ENCODE measurements around the gene SDK1. TPM values are rescaled to one million over a fixed set of nuclear protein-coding genes. Genes with fewer than 3 reads are reported as not detected.

SDK1 gene
- total RNA-seq, 1 experiment from 2014 or later = 7.1 TPM

GRCh38 chr7:3280445-3280844 is 20.6 kb upstream of the SDK1 start:
- Histone ChIP-seq H3K9me3 (no peaks in the 10 kb centered on the region), H3K27me3 (replicated peaks; ENCODE audit: control insufficient read depth, insufficient read depth, low read length) (no peaks in the 10 kb centered on the region), H3K4me1 (no peaks in the 10 kb centered on the region), H3K36me3 (ENCODE audit: control insufficient read depth, insufficient read depth, low read length) (no peaks in the 10 kb centered on the region), H3K4me3 (ENCODE audit: low read depth, low read length) (no peak overlapping the region)
- peaks cover 5% of the 10 kb centered on the region for H3K9me3 Mint-ChIP-seq (ENCODE audit: unreplicated experiment)
- peaks cover 6% of the 10 kb centered on the region for H3K27me3 Mint-ChIP-seq (ENCODE audit: insufficient read depth, unreplicated experiment)
- no peak for TF ChIP-seq CTCF (IDR thresholded peaks at IDR 0.05; ENCODE audit: insufficient read depth in 1 of 2, low read depth in 1 of 2, low read length in 1 of 2, severe bottlenecking in 1 of 2, unreplicated experiment in 1 of 2)
- CTCF ChIA-PET = no interaction called here
- POLR2A ChIA-PET = no interaction called here
- intact Hi-C loops (cut with micrococcal nuclease; ENCODE audit: unreplicated experiment) = no loop called here
- H3K36me3 Mint-ChIP-seq (ENCODE audit: insufficient read depth, unreplicated experiment) = no peaks in the 10 kb centered on the region
- no peak overlapping the region for H3K4me3 Mint-ChIP-seq (ENCODE audit: unreplicated experiment)
- DNase-seq = no peak
- no peak overlapping the region for H3K27ac Mint-ChIP-seq (ENCODE audit: unreplicated experiment)
- no TSS peak for BruUV-seq (replicated peaks)
- no peaks in the 10 kb centered on the region for H3K4me1 Mint-ChIP-seq (ENCODE audit: low read depth, unreplicated experiment)

GRCh38 chr7:3280946-3281656 is 20.0 kb upstream of the SDK1 start:
- H3K36me3 ChIP-seq (ENCODE audit: control insufficient read depth, insufficient read depth, low read length) = no peaks in the 10 kb centered on the region
- no peak for TF ChIP-seq CTCF (IDR thresholded peaks at IDR 0.05; ENCODE audit: insufficient read depth in 1 of 2, low read depth in 1 of 2, low read length in 1 of 2, severe bottlenecking in 1 of 2, unreplicated experiment in 1 of 2)
- no peak for DNase-seq
- ChIA-PET POLR2A (no interaction called here), CTCF (no interaction called here)
- Mint-ChIP-seq H3K4me1 (ENCODE audit: low read depth, unreplicated experiment) (no peaks in the 10 kb centered on the region), H3K9me3 (ENCODE audit: unreplicated experiment) (peaks cover 5% of the 10 kb centered on the region), H3K36me3 (ENCODE audit: insufficient read depth, unreplicated experiment) (no peaks in the 10 kb centered on the region), H3K27me3 (ENCODE audit: insufficient read depth, unreplicated experiment) (peaks cover 6% of the 10 kb centered on the region), H3K27ac (ENCODE audit: unreplicated experiment) (no peak overlapping the region), H3K4me3 (ENCODE audit: unreplicated experiment) (no peak overlapping the region)
- intact Hi-C loops (cut with micrococcal nuclease; ENCODE audit: unreplicated experiment) = no loop called here
- H3K4me3 ChIP-seq (ENCODE audit: low read depth, low read length) = no peak overlapping the region
- H3K9me3 ChIP-seq = no peaks in the 10 kb centered on the region
- no peaks in the 10 kb centered on the region for H3K27me3 ChIP-seq (replicated peaks; ENCODE audit: control insufficient read depth, insufficient read depth, low read length)
- no peaks in the 10 kb centered on the region for H3K4me1 ChIP-seq
- BruUV-seq (replicated peaks) = no TSS peak

GRCh38 chr7:3282457-3282856 is 18.6 kb upstream of the SDK1 start:
- Histone ChIP-seq H3K4me1 (no peaks in the 10 kb centered on the region), H3K27me3 (replicated peaks; ENCODE audit: control insufficient read depth, insufficient read depth, low read length) (no peaks in the 10 kb centered on the region), H3K4me3 (ENCODE audit: low read depth, low read length) (no peak overlapping the region), H3K9me3 (no peaks in the 10 kb centered on the region), H3K36me3 (ENCODE audit: control insufficient read depth, insufficient read depth, low read length) (no peaks in the 10 kb centered on the region)
- DNase-seq = no peak
- Mint-ChIP-seq H3K36me3 (ENCODE audit: insufficient read depth, unreplicated experiment) (no peaks in the 10 kb centered on the region), H3K27ac (ENCODE audit: unreplicated experiment) (no peak overlapping the region), H3K27me3 (ENCODE audit: insufficient read depth, unreplicated experiment) (peaks cover 6% of the 10 kb centered on the region), H3K9me3 (ENCODE audit: unreplicated experiment) (peaks cover 5% of the 10 kb centered on the region), H3K4me3 (ENCODE audit: unreplicated experiment) (no peak overlapping the region), H3K4me1 (ENCODE audit: low read depth, unreplicated experiment) (no peaks in the 10 kb centered on the region)
- CTCF ChIA-PET = no interaction called here
- POLR2A ChIA-PET = no interaction called here
- intact Hi-C loops (cut with micrococcal nuclease; ENCODE audit: unreplicated experiment) = no loop called here
- no peak for TF ChIP-seq CTCF (IDR thresholded peaks at IDR 0.05; ENCODE audit: insufficient read depth in 1 of 2, low read depth in 1 of 2, low read length in 1 of 2, severe bottlenecking in 1 of 2, unreplicated experiment in 1 of 2)
- no TSS peak for BruUV-seq (replicated peaks)

Measured in Caco-2 (cell line).